IMR-90 (cell line): ENCODE measurements around the gene URAD. TPM values are rescaled to one million over a fixed set of nuclear protein-coding genes. Genes with fewer than 3 reads are reported as not detected.

Experiments used
- ATAC-seq: fragments of 200-7000 bp; cut with Tn5 transposase; 2 replicates; pipeline ENCODE4 v1.9.1; 2020; ENCODE audit warnings: low read depth, mild to moderate bottlenecking, moderate library complexity
- BruUV-seq: library from RNA; stranded (reverse); fragments of 400-500 nt; replicated peaks from 2 replicates; lab custom pipeline; 2021; lab: Mats Ljungman, UMichigan
- CTCF ChIA-PET: fragments of 300-600 bp; formaldehyde crosslinking; extraction: SDS; loops from one replicate; lab custom pipeline; 2021; ENCODE audit warnings: antibody characterized with exemption; lab: Yijun Ruan, JAX
- POLR2A ChIA-PET: fragments of 300-600 bp; sonication (Branson Sonifier 250); formaldehyde crosslinking; loops from one replicate; lab custom pipeline; 2022; ENCODE audit warnings: antibody characterized with exemption; ENCODE audit not compliant: unreplicated experiment; lab: Charles Lee
- DNase-seq: peaks from one replicate; pipeline ENCODE4 v3.0.0; 2013
- H2AFZ ChIP-seq: replicated peaks from 2 replicates; pipeline ENCODE3; 2013; ENCODE audit warnings: low read length, mild to moderate bottlenecking; ENCODE audit not compliant: poor library complexity
- H2AK5ac ChIP-seq: 2 replicates; pipeline ENCODE4 v1.6.1; 2013; ENCODE audit warnings: low read depth, low read length, inconsistent platforms
- H2AK9ac ChIP-seq: replicated peaks from 2 replicates; pipeline ENCODE3; 2013; ENCODE audit warnings: mild to moderate bottlenecking, low read depth, low read length, moderate library complexity; ENCODE audit not compliant: poor library complexity
- H2BK120ac ChIP-seq: 2 replicates; pipeline ENCODE4 v1.6.1; 2013; ENCODE audit warnings: low read depth, low read length, inconsistent platforms
- H2BK15ac ChIP-seq: 3 replicates; pipeline ENCODE4 v1.6.1; 2013; ENCODE audit warnings: low read depth, low read length, inconsistent platforms
- H2BK20ac ChIP-seq: 2 replicates; pipeline ENCODE4 v1.6.1; 2013; ENCODE audit warnings: low read depth, mild to moderate bottlenecking, inconsistent platforms, low read length, moderate library complexity
- H2BK5ac ChIP-seq: 2 replicates; pipeline ENCODE4 v1.6.1; 2013; ENCODE audit warnings: mild to moderate bottlenecking, low read depth, low read length, inconsistent platforms; ENCODE audit not compliant: poor library complexity, severe bottlenecking
- H3K14ac ChIP-seq: replicated peaks from 2 replicates; pipeline ENCODE4 v1.6.1; 2013; ENCODE audit warnings: low read depth, low read length, inconsistent platforms
- H3K18ac ChIP-seq: 2 replicates; pipeline ENCODE4 v1.6.1; 2013; ENCODE audit warnings: low read depth, low read length, control low read depth
- H3K23ac ChIP-seq: 2 replicates; pipeline ENCODE4 v1.6.1; 2013; ENCODE audit warnings: low read depth, low read length, inconsistent platforms
- H3K27ac ChIP-seq: 2 replicates; pipeline ENCODE4 v1.5.1; 2013; ENCODE audit warnings: mild to moderate bottlenecking, control low read depth, low read length; ENCODE audit not compliant: insufficient read depth
- H3K27me3 ChIP-seq: 2 replicates; pipeline ENCODE4 v1.6.1; 2013; ENCODE audit warnings: low read length; ENCODE audit not compliant: control insufficient read depth, insufficient read depth
- H3K36me3 ChIP-seq: 2 replicates; pipeline ENCODE4 v1.6.1; 2013; ENCODE audit warnings: low read length, mixed read lengths; ENCODE audit not compliant: control insufficient read depth, insufficient read depth
- H3K4ac ChIP-seq: 2 replicates; pipeline ENCODE4 v1.6.1; 2013; ENCODE audit warnings: low read depth, low read length, inconsistent platforms
- H3K4me1 ChIP-seq: 2 replicates; pipeline ENCODE4 v1.6.1; 2013; ENCODE audit warnings: low read length, mixed read lengths; ENCODE audit not compliant: control insufficient read depth, insufficient read depth
- H3K4me2 ChIP-seq: 2 replicates; pipeline ENCODE4 v1.6.1; 2013; ENCODE audit warnings: low read depth, mild to moderate bottlenecking, control low read depth, low read length, moderate library complexity
- H3K4me3 ChIP-seq: 2 replicates; pipeline ENCODE4 v1.5.1; 2013; ENCODE audit warnings: low read depth, mild to moderate bottlenecking, control low read depth, low read length, moderate library complexity; ENCODE audit not compliant: insufficient read depth
- H3K56ac ChIP-seq: 2 replicates; pipeline ENCODE4 v1.6.1; 2013; ENCODE audit warnings: low read length, inconsistent platforms; ENCODE audit not compliant: insufficient read depth; ENCODE audit errors: extremely low read depth
- H3K79me1 ChIP-seq, 2 experiments: 2 replicates each; pipeline ENCODE4 v1.6.1; 2013; ENCODE audit warnings: low read length in 2 of 2, inconsistent platforms in 1 of 2, low read depth in 1 of 2
- H3K9ac ChIP-seq: 2 replicates; pipeline ENCODE4 v1.6.1; 2013; ENCODE audit warnings: low read depth, low read length, control low read depth
- H3K9me1 ChIP-seq: 2 replicates; pipeline ENCODE4 v1.6.1; 2013; ENCODE audit warnings: low read length, inconsistent platforms; ENCODE audit not compliant: insufficient read depth
- H3K9me3 ChIP-seq: 2 replicates; pipeline ENCODE4 v1.6.1; 2013; ENCODE audit warnings: low read length; ENCODE audit not compliant: control insufficient read depth, insufficient read depth
- H4K20me1 ChIP-seq: 2 replicates; pipeline ENCODE4 v1.6.1; 2013; ENCODE audit warnings: low read length, inconsistent platforms; ENCODE audit not compliant: insufficient read depth
- H4K5ac ChIP-seq: 2 replicates; pipeline ENCODE4 v1.6.1; 2013; ENCODE audit warnings: mild to moderate bottlenecking, low read depth, low read length, control low read depth
- H4K8ac ChIP-seq, 2 experiments: 2 replicates each; pipeline ENCODE4 v1.6.1; 2013; ENCODE audit warnings: low read depth in 2 of 2, low read length in 2 of 2, control low read depth in 1 of 2, inconsistent platforms in 1 of 2
- H4K91ac ChIP-seq: 2 replicates; pipeline ENCODE4 v1.6.1; 2013; ENCODE audit warnings: low read depth, low read length, inconsistent platforms; ENCODE audit not compliant: insufficient read depth
- BHLHE40 ChIP-seq: fragments of 150-350 bp; IDR thresholded peaks from 2 replicates; pipeline ENCODE4 v1.6.1; 2016; ENCODE audit warnings: mild to moderate bottlenecking, low read depth, low read length
- CEBPB ChIP-seq: IDR thresholded peaks from 2 replicates; pipeline ENCODE4 v1.6.1; 2012; ENCODE audit warnings: low read depth, low read length, improper control_type of control experiment
- CHD1 ChIP-seq: IDR thresholded peaks from 2 replicates; pipeline ENCODE4 v1.6.1; 2012; ENCODE audit warnings: low read depth, low read length, improper control_type of control experiment
- CTCF ChIP-seq: conservative IDR thresholded peaks from 2 replicates; pipeline ENCODE4 v1.5.1; 2012; ENCODE audit warnings: mild to moderate bottlenecking, low read depth, low read length, improper control_type of control experiment
- FOS ChIP-seq: fragments of 150-350 bp; IDR thresholded peaks from 2 replicates; pipeline ENCODE4 v1.6.1; 2016; ENCODE audit warnings: low read depth, low read length
- MAFK ChIP-seq: IDR thresholded peaks from 2 replicates; pipeline ENCODE4 v1.6.1; 2012; ENCODE audit warnings: low read depth, low read length, improper control_type of control experiment
- MAZ ChIP-seq: IDR thresholded peaks from 2 replicates; pipeline ENCODE4 v1.6.1; 2012; ENCODE audit warnings: low read depth, mild to moderate bottlenecking, low read length, improper control_type of control experiment, moderate library complexity, borderline replicate concordance
- MXI1 ChIP-seq: IDR thresholded peaks from 2 replicates; pipeline ENCODE4 v1.6.1; 2012; ENCODE audit warnings: low read depth, mild to moderate bottlenecking, low read length, moderate library complexity, borderline replicate concordance
- NFE2L2 ChIP-seq: fragments of 150-350 bp; IDR thresholded peaks from 2 replicates; pipeline ENCODE4 v1.6.1; 2016; ENCODE audit warnings: low read depth, mild to moderate bottlenecking, low read length
- POLR2A ChIP-seq: IDR thresholded peaks from 2 replicates; pipeline ENCODE4 v1.6.1; 2012; ENCODE audit warnings: mild to moderate bottlenecking, low read depth, low read length
- RAD21 ChIP-seq: IDR thresholded peaks from 2 replicates; pipeline ENCODE4 v1.6.1; 2012; ENCODE audit warnings: low read length, improper control_type of control experiment
- RCOR1 ChIP-seq: IDR thresholded peaks from 2 replicates; pipeline ENCODE4 v1.6.1; 2012; ENCODE audit warnings: mild to moderate bottlenecking, low read length, improper control_type of control experiment; ENCODE audit not compliant: insufficient replicate concordance
- RFX5 ChIP-seq: IDR thresholded peaks from 2 replicates; pipeline ENCODE4 v1.8.0; 2012; ENCODE audit warnings: low read depth, mild to moderate bottlenecking, low read length, moderate library complexity
- SMC3 ChIP-seq: fragments of 150-350 bp; IDR thresholded peaks from 2 replicates; pipeline ENCODE4 v1.6.1; 2016; ENCODE audit warnings: low read depth, mild to moderate bottlenecking, antibody characterized with exemption, low read length, moderate library complexity
- USF2 ChIP-seq: fragments of 150-350 bp; IDR thresholded peaks from 2 replicates; pipeline ENCODE4 v1.6.1; 2017; ENCODE audit warnings: mild to moderate bottlenecking, antibody characterized with exemption, low read length, low read depth
- WGBS, 2 experiments: methylation state at CpG; one replicate each; pipeline versions ENCODE4 v1.1.5 to v1.1.7; 2013; ENCODE audit warnings: missing lambda C conversion rate in 2 of 2; ENCODE audit not compliant: insufficient read length in 1 of 2; ENCODE audit errors: extremely low coverage in 2 of 2; 5-methylcytosine and 5-hydroxymethylcytosine counted together
- dilution Hi-C: fragments of 300-500 bp; cut with HindIII; formaldehyde crosslinking; loops from one replicate; pipeline ENCODE4 v1.14.3; 2018; ENCODE audit warnings: low sequenced_read_pairs; ENCODE audit not compliant: unreplicated experiment
- in situ Hi-C: fragments of 300-500 bp; cut with MboI; formaldehyde crosslinking; loops from 3 replicates; pipeline ENCODE4 v1.14.3; 2019; ENCODE audit warnings: low sequenced_read_pairs, inconsistent platforms, mixed read lengths
- intact Hi-C: fragments of 100-400 bp; cut with micrococcal nuclease; formaldehyde crosslinking; loops from 2 replicates; pipeline ENCODE4 v1.10.0; 2022
- polyA plus RNA-seq, 3 experiments: library from polyadenylated mRNA; depleted of rRNA; stranded (reverse); fragments of >200 nt; gene quantifications; 2 replicates each; pipeline ENCODE4 v1.2.3, GENCODE V29; 2012; ENCODE audit warnings: low replicate concordance in 1 of 3
- total RNA-seq: library from RNA; depleted of rRNA; stranded (reverse); fragments of >200 nt; gene quantifications from 2 replicates; pipeline ENCODE4 v1.2.3, GENCODE V29; 2012
- TF ChIP-seq, protein P1 (sequence below): fragments of 150-350 bp; IDR thresholded peaks from 2 replicates; pipeline ENCODE4 v1.6.1; 2016; ENCODE audit warnings: low read depth, mild to moderate bottlenecking, low read length, moderate library complexity, borderline replicate concordance

Gene URAD
- total and polyA plus RNA-seq, 2 of the 4 experiments (the other 2 are of a cell fraction) = not detected

DNA sequence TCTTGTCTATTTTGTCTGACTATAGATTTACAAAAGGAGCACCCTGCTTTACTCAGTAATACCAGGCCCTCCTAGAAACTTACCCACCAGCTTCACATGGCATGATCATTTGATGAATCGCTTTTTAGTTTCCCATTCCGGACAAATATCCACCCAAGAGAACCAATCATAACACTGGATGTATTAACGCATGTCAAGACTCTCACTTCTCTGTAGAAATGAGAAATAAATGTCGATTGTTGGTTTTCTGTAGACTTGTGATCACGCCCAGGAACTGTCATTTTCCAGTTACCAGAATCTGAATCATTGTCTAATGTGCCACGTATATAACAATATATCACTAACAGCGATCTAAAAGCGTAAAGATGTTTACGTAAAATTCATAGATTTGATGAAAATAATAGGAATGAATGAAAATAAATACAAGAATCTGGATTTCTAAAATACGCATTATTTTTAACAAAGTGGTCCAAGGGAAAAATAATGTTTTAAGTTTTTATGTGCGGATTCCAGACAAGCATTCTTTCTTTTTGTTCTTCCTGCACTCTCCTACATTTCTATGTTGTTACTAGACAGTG is 33.4 kb downstream of the URAD start:
- no peak overlapping the region for H2BK20ac ChIP-seq
- H4K20me1 ChIP-seq = no peaks in the 10 kb centered on the region
- no peak overlapping the region for H3K9ac ChIP-seq
- H3K9me1 ChIP-seq = no peaks in the 10 kb centered on the region
- H4K8ac ChIP-seq = no peak overlapping the region
- no peaks in the 10 kb centered on the region; the same call in 1 of the 2 replicates for H3K4me1 ChIP-seq
- H3K4me2 ChIP-seq = no peak overlapping the region
- H4K91ac ChIP-seq = no peak overlapping the region
- no TSS peak for BruUV-seq
- H2AK5ac ChIP-seq = no peak overlapping the region
- intact Hi-C loops = loop anchor here (10.0 kb wide), 1 partner anchor 580 kb away; no protein-coding TSS in a partner anchor
- no peak overlapping the region for H2BK120ac ChIP-seq
- H3K56ac ChIP-seq = no peak overlapping the region
- WGBS, 2 experiments = no CpG with 5 or more reads among the region's 11 CpGs
- ATAC-seq (no peak), DNase-seq (no peak)
- in situ Hi-C loops = no loop called here
- no peaks in the 10 kb centered on the region for H3K9me3 ChIP-seq
- no peak overlapping the region for H3K14ac ChIP-seq
- dilution Hi-C loops = no loop called here
- no peak overlapping the region for H3K18ac ChIP-seq
- H3K23ac ChIP-seq = no peak overlapping the region
- ChIA-PET CTCF (interaction anchor here (0.6 to 2.1 kb wide), 3 partner anchors 9 to 1008 kb away, joined by 3 to 8 read pairs (median 3); no protein-coding TSS in a partner anchor), POLR2A (no interaction called here)
- no peak overlapping the region for H3K4me3 ChIP-seq
- peaks cover 64% of the 10 kb centered on the region for H3K27me3 ChIP-seq
- H2BK5ac ChIP-seq = no peak overlapping the region
- H2AK9ac ChIP-seq = no peak overlapping the region
- H3K79me1 ChIP-seq = no peaks in the 10 kb centered on the region
- no peak overlapping the region for H2BK15ac ChIP-seq
- no peaks in the 10 kb centered on the region for H3K36me3 ChIP-seq
- H4K5ac ChIP-seq = no peak overlapping the region
- H2AFZ ChIP-seq = no peak overlapping the region
- no peak overlapping the region for H3K27ac ChIP-seq
- H3K4ac ChIP-seq = no peak overlapping the region
- TF ChIP-seq MAZ (no peak), CTCF (no peak), USF2 (no peak), CHD1 (no peak), MXI1 (no peak), FOS (no peak), MAFK (no peak), SMC3 (no peak), CEBPB (no peak), POLR2A (no peak), BHLHE40 (no peak), NFE2L2 (no peak), RAD21 (no peak), RCOR1 (no peak), RFX5 (no peak)
- TF ChIP-seq, protein P1, sequence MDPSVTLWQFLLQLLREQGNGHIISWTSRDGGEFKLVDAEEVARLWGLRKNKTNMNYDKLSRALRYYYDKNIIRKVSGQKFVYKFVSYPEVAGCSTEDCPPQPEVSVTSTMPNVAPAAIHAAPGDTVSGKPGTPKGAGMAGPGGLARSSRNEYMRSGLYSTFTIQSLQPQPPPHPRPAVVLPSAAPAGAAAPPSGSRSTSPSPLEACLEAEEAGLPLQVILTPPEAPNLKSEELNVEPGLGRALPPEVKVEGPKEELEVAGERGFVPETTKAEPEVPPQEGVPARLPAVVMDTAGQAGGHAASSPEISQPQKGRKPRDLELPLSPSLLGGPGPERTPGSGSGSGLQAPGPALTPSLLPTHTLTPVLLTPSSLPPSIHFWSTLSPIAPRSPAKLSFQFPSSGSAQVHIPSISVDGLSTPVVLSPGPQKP = no peak
